ENCODE measurements around the gene PTRH1.
"Not testable (repeated sequence)": the region's sequence is repeated elsewhere in the genome, so short reads cannot be mapped to it uniquely, and the experiment has no call there.

Gene PTRH1

GRCh38 chr9:127715470-127716337 lies at the start of gene PTRH1, which contains the start of gene TTC16:
Gene PTRH1, minus strand, starts transcription at chr9:127715663. Its CDS starts 24 bp downstream, at chr9:127715639.
Gene TTC16, plus strand, starts transcription at chr9:127716079. Its CDS starts 67 bp downstream, at chr9:127716146.
- peak; percentile 92 for DNase-seq

GRCh38 chr9:127763918-127764384 lies 48.5 kb upstream of the PTRH1 start:
- DNase-seq = no peak

- no peak for DNase-seq
These were observed 46.7 kb upstream of the PTRH1 start for GRCh38 chr9:127762111-127762676.

GRCh38 chr9:127761491-127761956 lies 46.1 kb upstream of the PTRH1 start:
- no peak for DNase-seq

GRCh38 chr9:127761061-127761460 lies 45.6 kb upstream of the PTRH1 start:
- DNase-seq = no peak

GRCh38 chr9:127758843-127759242 lies 43.4 kb upstream of the PTRH1 start:
- DNase-seq = no peak

GRCh38 chr9:127756776-127757175 lies 41.3 kb upstream of the PTRH1 start:
- not testable (repeated sequence) for DNase-seq

GRCh38 chr9:127756233-127756632 lies 40.8 kb upstream of the PTRH1 start:
- DNase-seq = no peak

- no peak for DNase-seq
These were observed 39.9 kb upstream of the PTRH1 start for GRCh38 chr9:127755061-127756060.

GRCh38 chr9:127754099-127755060 lies 38.9 kb upstream of the PTRH1 start:
- DNase-seq = no peak

- no peak for DNase-seq
These were observed 38.2 kb upstream of the PTRH1 start for GRCh38 chr9:127753622-127754021.

GRCh38 chr9:127753148-127753547 lies 37.7 kb upstream of the PTRH1 start:
- no peak for DNase-seq

- DNase-seq = no peak
These were observed 36.0 kb upstream of the PTRH1 start for GRCh38 chr9:127751269-127752054.

GRCh38 chr9:127749090-127749787 lies 33.8 kb upstream of the PTRH1 start:
- DNase-seq = no peak

GRCh38 chr9:127746959-127747569 lies 31.6 kb upstream of the PTRH1 start:
- DNase-seq = no peak

- no peak for DNase-seq
These were observed 29.1 kb upstream of the PTRH1 start for GRCh38 chr9:127744398-127745110.

- no peak for DNase-seq
These were observed 27.1 kb upstream of the PTRH1 start for GRCh38 chr9:127742435-127743088.

GRCh38 chr9:127741831-127742434 lies 26.5 kb upstream of the PTRH1 start:
- no peak for DNase-seq

Data from amniotic stem cell (primary cell).